SK-N-SH (cell line): Measurements from ENCODE around the gene DACT2. TPM values are rescaled to one million over a fixed set of nuclear protein-coding genes. Genes with fewer than 3 reads are reported as not detected.

ENCODE experiments used
- CTCF ChIA-PET: fragments of 300-600, 350-600 bp; formaldehyde crosslinking; extraction: SDS; loops from one replicate; lab custom pipeline; 2021; lab: Yijun Ruan, JAX
- POLR2A ChIA-PET: fragments of 350-600 bp; sonication (Branson Sonifier 250); formaldehyde crosslinking; extraction: SDS; loops from one replicate; lab custom pipeline; 2020; ENCODE audit warnings: antibody characterized with exemption, inconsistent platforms; lab: Yijun Ruan, JAX
- DNase-seq: peaks from one replicate; pipeline ENCODE4 v3.0.0; 2012
- H2AFZ ChIP-seq: fragments of 200-600 bp; sonication (generic); 2 replicates; pipeline ENCODE4 v1.8.1; 2016; ENCODE audit warnings: antibody characterized with exemption, mild to moderate bottlenecking, low read depth
- H3F3A ChIP-seq: fragments of 200-600 bp; sonication (generic); replicated peaks from 2 replicates; pipeline ENCODE3; 2016; ENCODE audit warnings: antibody characterized with exemption, mild to moderate bottlenecking; ENCODE audit not compliant: insufficient read depth
- H3K27ac ChIP-seq, 2 experiments: fragments of 200-500 bp in 1 of 2; fragments of 200-600 bp in 1 of 2; sonication (Bioruptor generic) in 1 of 2; sonication (generic), shearing (Covaris generic) in 1 of 2; 2 replicates each; pipeline versions ENCODE4 v1.5.1 to v1.6.1; 2014 to 2016; ENCODE audit warnings: low read depth in 2 of 2, inconsistent platforms in 1 of 2, low read length in 1 of 2, mild to moderate bottlenecking in 1 of 2, mixed read lengths in 1 of 2
- H3K27me3 ChIP-seq: fragments of 200-600 bp; sonication (generic), shearing (Covaris generic); 2 replicates; pipeline ENCODE4 v1.6.1; 2016; ENCODE audit warnings: mixed run types; ENCODE audit not compliant: insufficient read depth
- H3K36me3 ChIP-seq, 2 experiments: fragments of 200-500 bp in 1 of 2; fragments of 200-600 bp in 1 of 2; sonication (Bioruptor generic) in 1 of 2; sonication (generic) in 1 of 2; replicated peaks in 1 of 2; 2 replicates each; pipeline versions ENCODE3 to v1.5.1; 2014 to 2016; ENCODE audit warnings: low read length in 1 of 2, mild to moderate bottlenecking in 1 of 2; ENCODE audit not compliant: insufficient read depth in 2 of 2, control insufficient read depth in 1 of 2
- H3K4me1 ChIP-seq, 2 experiments: fragments of 200-500 bp in 1 of 2; fragments of 200-600 bp in 1 of 2; sonication (Bioruptor generic) in 1 of 2; sonication (generic), shearing (Covaris generic) in 1 of 2; 2 replicates each; pipeline versions ENCODE4 v1.5.1 to v1.6.1; 2014 to 2016; ENCODE audit warnings: low read depth in 1 of 2, low read length in 1 of 2, mixed run types in 1 of 2; ENCODE audit not compliant: insufficient read depth in 2 of 2, control insufficient read depth in 1 of 2
- H3K4me2 ChIP-seq: fragments of 200-600 bp; sonication (generic), shearing (Covaris generic); 2 replicates; pipeline ENCODE4 v1.6.1; 2017; ENCODE audit warnings: mixed run types
- H3K4me3 ChIP-seq, 2 experiments: fragments of 200-500 bp in 1 of 2; fragments of 200-600 bp in 1 of 2; sonication (Bioruptor generic) in 1 of 2; sonication (generic), shearing (Covaris generic) in 1 of 2; 2 replicates each; pipeline versions ENCODE4 v1.5.1 to v1.8.1; 2014 to 2016; ENCODE audit warnings: low read depth in 2 of 2, inconsistent platforms in 1 of 2, low read length in 1 of 2, mild to moderate bottlenecking in 1 of 2, mixed read lengths in 1 of 2, moderate library complexity in 1 of 2
- H3K79me2 ChIP-seq: fragments of 200-600 bp; sonication (generic); 2 replicates; pipeline ENCODE4 v1.8.1; 2017; ENCODE audit warnings: mild to moderate bottlenecking; ENCODE audit not compliant: insufficient read depth
- H3K9ac ChIP-seq: fragments of 200-600 bp; sonication (generic); 2 replicates; pipeline ENCODE4 v1.6.1; 2017; ENCODE audit warnings: mixed run types
- H3K9me2 ChIP-seq: fragments of 200-600 bp; sonication (generic); 2 replicates; pipeline ENCODE4 v1.6.1; 2017; ENCODE audit warnings: mixed run types
- H3K9me3 ChIP-seq: fragments of 200-600 bp; sonication (generic); 2 replicates; pipeline ENCODE4 v1.6.1; 2017; ENCODE audit warnings: mixed run types, mild to moderate bottlenecking, moderate library complexity
- H4K20me1 ChIP-seq: fragments of 200-600 bp; sonication (generic); 2 replicates; pipeline ENCODE4 v1.6.1; 2017; ENCODE audit warnings: mild to moderate bottlenecking, mixed run types; ENCODE audit not compliant: insufficient read depth
- CHD2 ChIP-seq: fragments of 150-350 bp; IDR thresholded peaks from 2 replicates; pipeline ENCODE4 v1.6.1; 2018; ENCODE audit warnings: low read length; ENCODE audit not compliant: partially characterized antibody
- FOSL2 ChIP-seq: IDR thresholded peaks from 2 replicates; pipeline ENCODE4 v1.4.0; 2012; ENCODE audit warnings: low read depth, mild to moderate bottlenecking, moderate library complexity, borderline replicate concordance
- FOXJ3 ChIP-seq: sonication (generic); formaldehyde crosslinking; IDR thresholded peaks from 2 replicates; pipeline ENCODE4 v1.5.1; 2020; ENCODE audit warnings: mild to moderate bottlenecking, missing genetic modification reagents
- FOXM1 ChIP-seq: IDR thresholded peaks from 2 replicates; pipeline ENCODE4 v1.4.0; 2012; ENCODE audit warnings: low read depth, mild to moderate bottlenecking
- GATA2 ChIP-seq: sonication (generic); formaldehyde crosslinking; IDR thresholded peaks from 2 replicates; pipeline ENCODE4 v1.5.0; 2020; ENCODE audit warnings: mild to moderate bottlenecking, missing genetic modification reagents
- JUND ChIP-seq: IDR thresholded peaks from 2 replicates; pipeline ENCODE4 v1.4.0; 2012
- MEF2A ChIP-seq: IDR thresholded peaks from 2 replicates; pipeline ENCODE4 v1.4.0; 2012; ENCODE audit warnings: low read depth, borderline replicate concordance
- MXI1 ChIP-seq: IDR thresholded peaks from 2 replicates; pipeline ENCODE4 v1.6.1; 2012; ENCODE audit warnings: mild to moderate bottlenecking, low read depth, low read length, improper control_type of control experiment
- RCOR1 ChIP-seq: fragments of 150-350 bp; IDR thresholded peaks from 2 replicates; pipeline ENCODE4 v1.6.1; 2017; ENCODE audit warnings: antibody characterized with exemption, low read length
- RXRA ChIP-seq: IDR thresholded peaks from 2 replicates; pipeline ENCODE4 v1.4.0; 2012; ENCODE audit warnings: low read depth, mild to moderate bottlenecking, borderline replicate concordance
- SIN3A ChIP-seq: IDR thresholded peaks from 2 replicates; pipeline ENCODE4 v1.6.1; 2012; ENCODE audit warnings: low read depth, mild to moderate bottlenecking, low read length, moderate library complexity, borderline replicate concordance
- SMC3 ChIP-seq: IDR thresholded peaks from 2 replicates; pipeline ENCODE4 v1.6.1; 2012; ENCODE audit warnings: low read depth, low read length, improper control_type of control experiment
- TAF1 ChIP-seq: IDR thresholded peaks from 2 replicates; pipeline ENCODE4 v1.6.1; 2012; ENCODE audit warnings: low read depth, mild to moderate bottlenecking, low read length, moderate library complexity, borderline replicate concordance
- YY1 ChIP-seq: IDR thresholded peaks from 2 replicates; pipeline ENCODE4 v1.4.0; 2012; ENCODE audit warnings: low read depth, mild to moderate bottlenecking
- WGBS: methylation state at CpG from one replicate; pipeline ENCODE4 v1.1.6; 2017; ENCODE audit warnings: low lambda C conversion rate; 5-methylcytosine and 5-hydroxymethylcytosine counted together
- polyA plus RNA-seq, 3 experiments: library from polyadenylated mRNA; depleted of rRNA; stranded (reverse); fragments of >200 nt; gene quantifications; 2 replicates each; pipeline ENCODE4 v1.2.3, GENCODE V29; 2012
- TF ChIP-seq, protein P1 (sequence below): IDR thresholded peaks from 2 replicates; pipeline ENCODE4 v1.4.0; 2012; ENCODE audit warnings: low read depth, borderline replicate concordance
- TF ChIP-seq, protein P2 (sequence below): IDR thresholded peaks from 2 replicates; pipeline ENCODE4; 2012

The DACT2 gene
- polyA plus RNA-seq, 1 of the 3 experiments (the other 2 are of a cell fraction): not detected

DNA sequence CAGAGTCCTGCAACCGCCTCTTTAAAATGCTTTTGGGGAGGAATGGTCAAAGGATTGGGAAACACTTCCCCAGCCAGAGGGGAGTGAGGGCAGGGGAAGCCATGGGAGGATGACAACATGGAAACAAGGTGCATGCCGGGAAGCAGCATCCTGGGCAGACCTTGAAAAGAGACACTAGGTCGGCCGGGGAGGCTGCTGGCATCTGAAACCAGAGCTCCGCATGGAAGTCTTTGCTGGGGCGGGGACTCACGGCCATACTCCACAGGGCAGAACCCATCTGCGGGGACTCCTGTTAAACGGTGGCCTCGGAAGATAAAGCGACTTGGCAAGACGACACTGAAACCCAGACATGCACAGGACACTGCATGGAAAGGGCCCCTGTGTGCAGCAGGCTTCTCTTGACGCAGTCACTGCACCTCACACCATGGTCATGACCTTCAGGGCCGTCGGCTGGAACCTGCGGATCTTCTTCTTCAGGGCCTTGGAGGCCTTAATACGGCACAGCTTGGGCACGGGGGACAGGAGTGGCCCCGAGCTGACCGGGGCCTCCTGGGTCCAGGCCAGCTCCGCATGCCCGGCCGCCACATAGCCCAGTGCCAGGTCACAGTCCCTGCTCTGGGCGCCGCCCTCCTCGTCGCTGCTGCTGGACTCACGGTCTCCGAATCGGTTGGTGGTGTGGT, 12.4 kb downstream of the DACT2 start (continued):
- TF ChIP-seq, protein P1, sequence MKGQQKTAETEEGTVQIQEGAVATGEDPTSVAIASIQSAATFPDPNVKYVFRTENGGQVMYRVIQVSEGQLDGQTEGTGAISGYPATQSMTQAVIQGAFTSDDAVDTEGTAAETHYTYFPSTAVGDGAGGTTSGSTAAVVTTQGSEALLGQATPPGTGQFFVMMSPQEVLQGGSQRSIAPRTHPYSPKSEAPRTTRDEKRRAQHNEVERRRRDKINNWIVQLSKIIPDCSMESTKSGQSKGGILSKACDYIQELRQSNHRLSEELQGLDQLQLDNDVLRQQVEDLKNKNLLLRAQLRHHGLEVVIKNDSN: no peak
- no peak for TF ChIP-seq SIN3A

DNA sequence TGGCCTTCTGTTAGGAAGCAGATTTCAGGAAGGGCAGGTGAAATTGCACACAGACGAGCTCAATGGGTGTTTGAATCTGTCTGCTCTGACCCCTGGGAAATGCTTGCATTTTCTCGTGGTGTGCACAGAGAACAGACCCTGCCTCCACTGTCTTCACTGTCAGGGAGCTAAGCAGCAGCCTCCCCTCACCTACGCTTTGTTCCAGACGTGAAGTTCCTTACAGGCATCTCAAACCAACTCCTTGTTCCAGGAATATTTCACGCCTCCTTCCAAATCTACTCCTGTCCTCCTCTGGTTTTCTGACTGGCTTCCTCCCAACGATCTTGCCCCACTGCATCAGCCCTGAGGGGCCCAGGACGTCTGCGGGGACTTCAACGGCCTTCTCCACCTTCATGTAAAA, 13.7 kb downstream of the DACT2 start:
- H4K20me1 ChIP-seq: no peaks in the 10 kb centered on the region
- H3K36me3 ChIP-seq: no peaks in the 10 kb centered on the region
- H3K27ac ChIP-seq: no peak overlapping the region
- no peaks in the 10 kb centered on the region for H3F3A ChIP-seq
- no peak for TF ChIP-seq MXI1
- TF ChIP-seq RCOR1: no peak
- no peak for TF ChIP-seq SMC3
- no peak for TF ChIP-seq MEF2A
- TF ChIP-seq GATA2 (CRISPR knock-in tag): no peak
- TF ChIP-seq SIN3A: no peak
- no peak for TF ChIP-seq CHD2
- no peak for TF ChIP-seq RXRA
- TF ChIP-seq JUND: no peak
- no peak for TF ChIP-seq FOXJ3 (CRISPR knock-in tag)
- no peak for TF ChIP-seq YY1
- no peak for TF ChIP-seq TAF1
- no peak for TF ChIP-seq FOXM1
- TF ChIP-seq, protein P1: no peak
- no peak for TF ChIP-seq FOSL2
- TF ChIP-seq, protein P2, sequence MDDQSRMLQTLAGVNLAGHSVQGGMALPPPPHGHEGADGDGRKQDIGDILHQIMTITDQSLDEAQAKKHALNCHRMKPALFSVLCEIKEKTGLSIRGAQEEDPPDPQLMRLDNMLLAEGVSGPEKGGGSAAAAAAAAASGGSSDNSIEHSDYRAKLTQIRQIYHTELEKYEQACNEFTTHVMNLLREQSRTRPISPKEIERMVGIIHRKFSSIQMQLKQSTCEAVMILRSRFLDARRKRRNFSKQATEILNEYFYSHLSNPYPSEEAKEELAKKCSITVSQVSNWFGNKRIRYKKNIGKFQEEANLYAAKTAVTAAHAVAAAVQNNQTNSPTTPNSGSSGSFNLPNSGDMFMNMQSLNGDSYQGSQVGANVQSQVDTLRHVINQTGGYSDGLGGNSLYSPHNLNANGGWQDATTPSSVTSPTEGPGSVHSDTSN: no peak
- ChIA-PET POLR2A (no interaction called here), CTCF (interaction anchor here (1.4 kb wide), 1 partner anchor 20 kb away, joined by 4 read pairs; no protein-coding TSS in a partner anchor)
- no peak for DNase-seq
- H3K27me3 ChIP-seq: no peaks in the 10 kb centered on the region
- no peak overlapping the region for H3K4me2 ChIP-seq
- H3K9ac ChIP-seq: no peak overlapping the region
- H2AFZ ChIP-seq: no peak overlapping the region
- no peaks in the 10 kb centered on the region for H3K79me2 ChIP-seq
- 45% methylated on average over 9 of the region's 9 CpGs for WGBS
- peaks cover 0 to 8% of the 10 kb centered on the region in 2 experiments; a peak in 2 of 4 replicates for H3K4me1 ChIP-seq
- H3K9me3 ChIP-seq: no peaks in the 10 kb centered on the region
- H3K4me3 ChIP-seq: no peak overlapping the region
- no peaks in the 10 kb centered on the region for H3K9me2 ChIP-seq
